ENCODE data around the gene FTO.
A peak's percentile ranks its signal among the peaks of the same experiment; 100 is the strongest.

FTO gene

GRCh38 chr16:53785916-53786315 lies 82.0 kb downstream of the FTO start:
- no peak for DNase-seq

GRCh38 chr16:53787423-53787822 lies 83.5 kb downstream of the FTO start:
- no peak for DNase-seq

- DNase-seq, result peak in 1 of 3 experiments; percentile 1
Measured at GRCh38 chr16:53789137-53789536, 85.2 kb downstream of the FTO start.

GRCh38 chr16:53792161-53792951 lies 88.4 kb downstream of the FTO start:
- peak in 1 of 3 experiments; percentile 0 for DNase-seq

- DNase-seq, result no peak
Measured at GRCh38 chr16:53803451-53803850, 99.5 kb downstream of the FTO start.

GRCh38 chr16:53803998-53804397 lies 100.0 kb downstream of the FTO start:
- DNase-seq, result no peak

GRCh38 chr16:53804467-53804866 lies 100.5 kb downstream of the FTO start:
- DNase-seq, result no peak

GRCh38 chr16:53805113-53805512 lies 101.2 kb downstream of the FTO start:
- no peak for DNase-seq

GRCh38 chr16:53805752-53806151 lies 101.8 kb downstream of the FTO start:
- peak in 1 of 3 experiments; percentile 7 for DNase-seq

- DNase-seq, result no peak
Measured at GRCh38 chr16:53809088-53809932, 105.4 kb downstream of the FTO start.

- no peak for DNase-seq
Measured at GRCh38 chr16:53812914-53813313, 109.0 kb downstream of the FTO start.

- DNase-seq, result no peak
Measured at GRCh38 chr16:53814801-53815200, 110.8 kb downstream of the FTO start.

- no peak for DNase-seq
Measured at GRCh38 chr16:53816211-53816836, 112.4 kb downstream of the FTO start.

- no peak for DNase-seq
Measured at GRCh38 chr16:53817117-53817755, 113.3 kb downstream of the FTO start.

GRCh38 chr16:53817812-53818550 lies 114.0 kb downstream of the FTO start:
- no peak for DNase-seq

GRCh38 chr16:53821487-53821886 lies 117.5 kb downstream of the FTO start:
- no peak for DNase-seq

GRCh38 chr16:53821957-53822625 lies 118.1 kb downstream of the FTO start:
- no peak for DNase-seq

- peak in 1 of 3 experiments; percentile 28 for DNase-seq
Measured at GRCh38 chr16:53822936-53823529, 119.1 kb downstream of the FTO start.

GRCh38 chr16:53826658-53827057 lies 122.7 kb downstream of the FTO start:
- DNase-seq, result peak in 1 of 3 experiments; percentile 3

- DNase-seq, result no peak
Measured at GRCh38 chr16:53827741-53828140, 123.8 kb downstream of the FTO start.

GRCh38 chr16:53829186-53829747 lies 125.3 kb downstream of the FTO start:
- DNase-seq, result no peak
